ENCODE results near the gene HPSE2.

HPSE2 gene

GRCh38 chr10:98613446-98613845 lies 622.2 kb downstream of the HPSE2 start:
- DNase-seq (ENCODE audit: low spot score) = no peak

GRCh38 chr10:98611436-98611835 lies 624.2 kb downstream of the HPSE2 start:
- DNase-seq (ENCODE audit: low spot score) = no peak

- DNase-seq (ENCODE audit: low spot score) = no peak
These were observed 624.8 kb downstream of the HPSE2 start for GRCh38 chr10:98610836-98611235.

- DNase-seq (ENCODE audit: low spot score) = no peak
These were observed 625.4 kb downstream of the HPSE2 start for GRCh38 chr10:98610301-98610700.

GRCh38 chr10:98609265-98609664 lies 626.4 kb downstream of the HPSE2 start:
- no peak for DNase-seq (ENCODE audit: low spot score)

GRCh38 chr10:98608411-98608810 lies 627.2 kb downstream of the HPSE2 start:
- DNase-seq (ENCODE audit: low spot score) = no peak

- DNase-seq (ENCODE audit: low spot score) = no peak
These were observed 633.4 kb downstream of the HPSE2 start for GRCh38 chr10:98602224-98602623.

- DNase-seq (ENCODE audit: low spot score) = no peak
These were observed 636.5 kb downstream of the HPSE2 start for GRCh38 chr10:98599032-98599610.

GRCh38 chr10:98596404-98596803 lies 639.2 kb downstream of the HPSE2 start:
- no peak for DNase-seq (ENCODE audit: low spot score)

GRCh38 chr10:98589691-98590090 lies 646.0 kb downstream of the HPSE2 start:
- no peak for DNase-seq (ENCODE audit: low spot score)

GRCh38 chr10:98589007-98589406 lies 646.6 kb downstream of the HPSE2 start:
- DNase-seq (ENCODE audit: low spot score) = no peak

- DNase-seq (ENCODE audit: low spot score) = no peak
These were observed 648.4 kb downstream of the HPSE2 start for GRCh38 chr10:98587156-98587837.

GRCh38 chr10:98586096-98586495 lies 649.6 kb downstream of the HPSE2 start:
- DNase-seq (ENCODE audit: low spot score) = no peak

- DNase-seq (ENCODE audit: low spot score) = no peak
These were observed 653.3 kb downstream of the HPSE2 start for GRCh38 chr10:98582363-98582762.

- no peak for DNase-seq (ENCODE audit: low spot score)
These were observed 658.1 kb downstream of the HPSE2 start for GRCh38 chr10:98577578-98577977.

GRCh38 chr10:98577168-98577567 lies 658.5 kb downstream of the HPSE2 start:
- no peak for DNase-seq (ENCODE audit: low spot score)

GRCh38 chr10:98576096-98576495 lies 659.6 kb downstream of the HPSE2 start:
- no peak for DNase-seq (ENCODE audit: low spot score)

GRCh38 chr10:98572594-98572993 lies 663.1 kb downstream of the HPSE2 start:
- DNase-seq (ENCODE audit: low spot score) = no peak

- no peak for DNase-seq (ENCODE audit: low spot score)
These were observed 664.8 kb downstream of the HPSE2 start for GRCh38 chr10:98570834-98571233.

- no peak for DNase-seq (ENCODE audit: low spot score)
These were observed 665.8 kb downstream of the HPSE2 start for GRCh38 chr10:98569853-98570252.

- no peak for DNase-seq (ENCODE audit: low spot score)
These were observed 667.1 kb downstream of the HPSE2 start for GRCh38 chr10:98568551-98568950.

- no peak for DNase-seq (ENCODE audit: low spot score)
These were observed 668.1 kb downstream of the HPSE2 start for GRCh38 chr10:98567391-98568133.

- DNase-seq (ENCODE audit: low spot score) = no peak
These were observed 671.8 kb downstream of the HPSE2 start for GRCh38 chr10:98563811-98564210.

Measured in ecto neural progenitor cell (in vitro differentiated cells).